A549 treated with AZD2906 at 1 μM for 4 hours (cell line): ENCODE measurements around the gene DMRTC2. TPM values are rescaled to one million over a fixed set of nuclear protein-coding genes. Genes with fewer than 3 reads are reported as not detected.

Experiments
- total RNA-seq: library from RNA; stranded (reverse); fragments of 200-300 nt; extraction: Qiagen RNA extraction; gene quantifications from 5 replicates; pipeline ENCODE4 v1.2.3, GENCODE V29; 2022

Gene DMRTC2
- total RNA-seq = not detected in 5 replicates

DNA sequence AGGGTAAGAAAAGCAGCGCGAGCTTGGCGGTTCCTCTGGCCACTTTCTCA, at the start of gene DMRTC2:
Gene DMRTC2, plus strand, starts transcription at position 42 of the 50 bp plus-strand sequence. CDS start 2,387 bp downstream, outside the sequence.

DNA sequence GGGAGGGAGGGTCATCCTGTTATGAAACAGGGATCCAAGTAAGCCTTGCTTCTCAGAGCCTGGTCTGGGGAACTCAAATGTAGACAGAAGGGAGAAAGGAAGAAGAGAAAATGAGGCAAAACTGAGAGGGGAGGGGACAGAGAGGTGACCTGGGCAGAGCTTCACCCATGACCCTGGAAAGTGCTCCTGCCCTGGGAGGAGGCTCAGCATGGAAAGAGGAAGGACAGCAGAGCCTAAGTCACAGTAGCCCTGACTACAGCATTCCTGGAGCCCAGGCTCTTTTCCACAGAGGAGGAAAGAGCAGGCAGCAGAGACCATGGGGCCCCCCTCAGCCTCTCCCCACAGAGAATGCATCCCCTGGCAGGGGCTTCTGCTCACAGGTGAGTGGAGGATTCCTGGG, 48.5 kb upstream of the DMRTC2 start, which contains the start of gene CEACAM3:
Gene CEACAM3, plus strand, starts transcription at position 226 of the 400 bp plus-strand sequence. Its CDS starts 91 bp downstream, at position 317.

DNA sequence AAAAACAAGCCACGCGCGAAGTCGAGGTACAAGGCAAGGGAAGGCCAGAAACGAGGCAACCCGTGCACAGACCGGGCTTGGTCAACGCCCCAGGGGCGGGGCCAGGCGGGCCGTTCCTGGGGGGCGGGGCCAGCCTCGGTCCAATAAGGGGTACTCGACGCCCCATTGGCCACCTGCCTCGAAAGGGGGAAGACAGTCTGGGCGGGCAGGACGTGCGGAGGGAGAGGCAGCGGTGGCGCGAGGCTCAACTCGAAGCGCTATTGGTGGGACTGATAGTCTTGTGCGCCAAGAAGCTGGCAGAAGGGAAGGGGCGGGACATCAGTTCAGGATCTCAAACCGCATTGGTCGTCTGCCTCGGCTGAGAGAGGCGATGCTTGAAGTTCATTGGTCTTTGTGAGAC, 241 bp upstream of the DMRTC2 start, which contains the start of gene LYPD4:
Gene LYPD4, minus strand, starts transcription at position 83 of the 400 bp plus-strand sequence. CDS start 5,398 bp downstream, outside the sequence.

DNA sequence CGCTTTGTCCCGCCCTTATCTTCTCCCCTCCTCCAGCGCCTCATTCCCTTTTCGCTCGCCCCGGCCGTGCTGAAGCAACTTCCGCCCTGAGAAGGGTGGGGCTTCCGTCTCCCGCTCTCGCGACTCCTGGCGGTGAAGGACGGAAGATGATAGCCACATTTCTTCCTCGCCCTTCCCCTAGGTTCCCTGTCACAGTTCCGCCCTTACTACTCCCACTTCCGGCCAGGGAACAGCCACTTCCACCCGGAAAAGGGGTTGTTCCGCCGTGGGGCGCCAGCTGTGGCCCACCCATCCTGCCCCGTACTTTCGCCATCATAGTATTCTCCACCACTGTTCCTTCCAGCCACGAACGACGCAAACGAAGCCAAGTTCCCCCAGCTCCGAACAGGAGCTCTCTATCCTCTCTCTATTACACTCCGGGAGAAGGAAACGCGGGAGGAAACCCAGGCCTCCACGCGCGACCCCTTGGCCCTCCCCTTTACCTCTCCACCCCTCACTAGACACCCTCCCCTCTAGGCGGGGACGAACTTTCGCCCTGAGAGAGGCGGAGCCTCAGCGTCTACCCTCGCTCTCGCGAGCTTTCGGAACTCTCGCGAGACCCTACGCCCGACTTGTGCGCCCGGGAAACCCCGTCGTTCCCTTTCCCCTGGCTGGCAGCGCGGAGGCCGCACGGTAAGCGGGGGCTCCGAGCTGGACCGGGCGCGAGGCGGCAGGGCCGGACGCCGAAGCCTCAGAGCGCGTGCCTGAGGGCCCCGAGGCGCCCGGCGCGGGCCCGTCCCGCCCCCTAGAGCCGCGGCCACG, 15.0 kb downstream of the DMRTC2 start, which contains the start of gene RPS19:
Gene RPS19, plus strand, starts transcription at position 638 of the 801 bp plus-strand sequence. CDS start 520 bp downstream, outside the sequence.

DNA sequence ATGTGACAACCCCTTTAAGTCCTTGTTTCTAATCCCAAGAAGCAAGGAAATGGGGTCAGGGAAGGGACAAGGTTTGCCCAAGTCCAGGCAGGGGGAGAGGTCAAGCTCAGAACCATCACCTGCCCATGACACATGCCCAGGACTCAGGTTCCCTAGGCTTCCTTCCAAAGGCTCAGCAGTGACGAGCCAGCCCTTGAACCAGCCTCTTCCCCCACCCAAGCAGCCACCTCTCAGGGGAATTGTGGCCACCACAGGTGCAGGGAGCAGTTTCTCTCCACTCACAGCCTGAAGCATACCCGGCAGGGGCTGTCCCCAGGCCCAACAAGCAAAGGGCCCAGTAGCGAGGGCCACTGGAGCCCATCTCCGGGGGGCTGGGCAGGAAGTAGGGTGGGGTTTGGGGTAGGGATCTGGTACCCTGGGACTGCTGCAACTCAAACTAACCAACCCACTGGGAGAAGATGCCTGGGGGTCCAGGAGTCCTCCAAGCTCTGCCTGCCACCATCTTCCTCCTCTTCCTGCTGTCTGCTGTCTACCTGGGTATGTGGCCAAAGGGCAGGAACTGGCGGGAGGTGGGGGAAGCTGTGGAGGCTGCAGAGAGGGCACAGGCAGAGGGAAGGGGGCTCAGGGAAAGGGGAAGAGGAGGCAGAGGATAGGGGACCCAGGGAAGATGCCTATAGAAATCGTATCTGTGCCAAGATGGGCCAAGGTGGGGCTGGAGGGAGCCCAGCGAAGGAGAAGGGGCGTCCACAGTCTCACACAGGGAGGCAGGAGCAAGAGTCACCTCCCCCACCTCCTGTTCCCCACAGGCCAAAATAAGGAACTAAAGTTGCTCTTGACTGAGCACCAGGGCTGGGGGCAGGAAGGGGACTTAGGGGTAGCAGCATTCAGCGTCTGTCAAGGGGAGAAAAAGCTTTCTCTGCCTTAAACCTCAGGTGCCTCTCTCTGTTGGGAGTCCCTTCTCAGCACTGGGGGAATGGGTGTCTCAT, 32.3 kb downstream of the DMRTC2 start, which contains the start of gene CD79A:
Gene CD79A, plus strand, starts transcription at position 433 of the 986 bp plus-strand sequence. Its CDS starts 26 bp downstream, at position 459.

DNA sequence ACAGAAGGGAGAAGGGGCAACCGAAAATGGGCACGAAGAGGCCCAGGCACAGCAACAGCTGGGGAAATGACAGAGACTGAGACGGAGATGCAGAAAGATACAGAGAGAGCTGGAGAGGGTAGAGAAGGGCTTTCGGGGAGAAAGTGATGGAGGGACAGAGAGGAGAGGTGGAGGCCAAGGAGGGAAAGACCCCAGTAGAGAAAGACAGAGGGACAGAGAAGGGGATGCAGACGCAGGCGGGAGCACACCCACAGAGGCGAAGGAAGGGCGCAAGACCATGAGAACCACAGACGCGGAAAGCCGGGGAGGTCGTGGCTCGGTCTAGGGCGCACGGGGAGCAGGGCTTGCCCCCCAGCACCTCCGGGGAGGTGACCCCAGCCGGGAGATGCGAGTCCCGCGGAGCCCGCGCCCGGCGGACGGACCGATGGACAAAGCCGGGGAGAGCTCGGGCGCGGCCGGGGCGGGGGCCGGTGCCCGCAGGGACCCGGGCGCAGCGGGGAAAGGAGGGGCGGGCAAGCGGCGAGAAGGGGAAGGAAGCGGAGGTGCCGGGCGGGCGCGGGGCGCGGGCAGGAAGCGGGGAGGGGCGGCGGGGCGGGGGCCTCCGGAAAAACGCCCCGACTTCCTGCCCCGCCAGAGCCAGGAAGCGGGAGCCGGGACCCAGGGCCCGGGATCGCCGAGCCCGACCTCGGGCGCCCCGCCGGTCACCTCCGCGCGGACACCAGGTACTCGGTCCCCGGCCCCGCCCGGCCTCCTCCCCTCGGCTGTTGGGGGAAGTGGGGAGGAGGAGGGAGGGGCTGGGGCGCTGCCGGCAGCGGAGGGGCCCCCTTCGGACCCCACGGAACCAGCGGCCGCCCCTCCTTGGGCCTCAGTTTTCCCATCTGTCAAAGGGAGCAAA, 38.0 kb downstream of the DMRTC2 start, which contains the start of gene ARHGEF1:
Gene ARHGEF1, plus strand, starts transcription at position 617 of the 895 bp plus-strand sequence. CDS start 4,899 bp downstream, outside the sequence.

Other genes with a start within 250 kb of the DMRTC2 start
- gene CEACAM4, start 218.0 kb upstream of the DMRTC2 start, total RNA-seq = not detected in 5 replicates
- gene CEACAM7, start 156.8 kb upstream of the DMRTC2 start, total RNA-seq = 0.07 to 0.12 TPM (median 0.09 TPM) in 5 replicates
- gene CEACAM5, start 136.4 kb upstream of the DMRTC2 start, total RNA-seq = 1.0 to 2.0 TPM (median 1.5 TPM) in 5 replicates
- gene CEACAM6, start 89.5 kb upstream of the DMRTC2 start, total RNA-seq = 13.8 to 21.7 TPM (median 18.1 TPM) in 5 replicates
- not detected in 5 replicates for gene CEACAM3, start 48.5 kb upstream of the DMRTC2 start, total RNA-seq
- gene LYPD4, start 359 bp upstream of the DMRTC2 start, total RNA-seq = not detected in 5 replicates
- 8,904 to 10,355 TPM (median 9,424 TPM) in 5 replicates for gene RPS19, start 15.2 kb downstream of the DMRTC2 start, total RNA-seq
- 0.80 to 1.3 TPM (median 1.0 TPM) in 5 replicates for gene CD79A, start 32.2 kb downstream of the DMRTC2 start, total RNA-seq
- gene ARHGEF1, start 38.1 kb downstream of the DMRTC2 start, total RNA-seq = 77.7 to 113 TPM (median 104 TPM) in 5 replicates
- gene ERFL, start 83.4 kb downstream of the DMRTC2 start, total RNA-seq = 0.22 to 0.37 TPM (median 0.28 TPM) in 5 replicates
- 204 to 299 TPM (median 270 TPM) in 5 replicates for gene RABAC1, start 114.3 kb downstream of the DMRTC2 start, total RNA-seq
- 3.3 to 4.9 TPM (median 4.2 TPM) in 5 replicates for gene ATP1A3, start 149.2 kb downstream of the DMRTC2 start, total RNA-seq
- gene GRIK5, start 225.2 kb downstream of the DMRTC2 start, total RNA-seq = 0.23 to 0.66 TPM (median 0.42 TPM) in 5 replicates
- 30.3 to 40.3 TPM (median 37.8 TPM) in 5 replicates for gene ZNF574, start 231.1 kb downstream of the DMRTC2 start, total RNA-seq